ENCODE results near the gene C3orf49.
A peak's percentile ranks its signal among the peaks of the same experiment; 100 is the strongest.

Gene C3orf49

DNA sequence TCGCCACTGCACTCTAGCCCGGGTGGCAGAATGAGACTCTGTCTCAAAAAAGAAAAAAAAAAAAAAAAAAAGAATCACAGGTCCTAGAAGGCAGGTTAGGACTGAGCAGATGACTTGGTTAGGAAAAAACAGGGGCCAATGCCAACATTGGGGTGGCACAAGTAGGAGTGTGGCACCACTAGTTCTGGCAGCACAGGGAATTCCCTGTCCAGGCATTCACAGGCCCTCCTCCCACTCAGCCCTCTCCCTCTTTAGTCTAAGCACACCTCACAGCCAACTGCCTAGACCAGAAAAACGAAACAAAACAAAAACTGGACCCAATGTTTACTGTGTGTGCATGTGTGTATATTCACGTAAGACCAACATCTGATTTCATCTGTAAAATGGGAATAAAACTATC is 34.0 kb downstream of the C3orf49 start:
- no peak for DNase-seq

DNA sequence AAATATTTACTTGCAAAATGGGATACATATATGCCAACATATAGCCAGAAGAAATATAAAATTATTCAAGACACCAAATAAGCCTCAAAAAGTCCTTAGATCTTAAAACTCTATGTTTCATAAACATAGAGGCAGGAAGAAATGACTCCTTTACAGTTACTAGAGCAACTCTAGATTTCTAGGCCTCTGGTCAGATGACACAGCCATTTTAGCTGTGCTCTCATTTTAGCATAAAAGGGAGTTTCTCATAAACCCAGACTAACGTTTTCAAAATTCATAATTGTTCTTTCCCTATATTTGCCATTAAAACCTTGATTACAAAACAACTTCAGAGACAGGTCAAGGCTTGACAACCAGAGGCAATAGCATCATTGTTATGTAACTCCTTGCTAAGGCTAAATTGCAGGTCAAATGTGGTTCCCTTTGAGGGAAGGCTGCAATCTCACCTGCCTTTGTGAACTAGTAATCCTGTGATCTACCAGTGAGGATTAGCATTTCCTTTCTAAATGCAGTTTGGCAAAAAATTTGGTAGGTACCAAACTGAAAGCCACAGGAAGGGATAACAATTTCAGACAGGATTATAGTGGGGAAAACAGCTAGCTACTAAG is 36.3 kb downstream of the C3orf49 start:
- no peak for DNase-seq

DNA sequence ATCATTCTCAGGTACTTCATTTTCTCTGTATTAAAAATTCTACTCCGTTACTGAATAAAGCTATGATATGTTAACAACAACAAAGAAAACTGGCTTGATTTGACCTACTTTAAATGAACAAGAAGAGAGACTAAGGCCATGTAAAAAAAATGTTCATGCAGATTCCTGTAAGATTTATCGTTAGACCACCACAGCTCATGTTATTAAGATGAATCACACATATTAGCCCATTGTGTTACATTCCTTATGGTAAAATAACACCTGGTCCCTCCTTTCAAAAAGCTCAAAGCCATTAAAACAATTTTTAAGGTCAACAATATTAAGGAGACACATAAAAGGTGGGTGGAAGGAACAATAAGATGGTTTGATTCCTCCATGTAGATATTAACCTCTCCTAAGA is 38.2 kb downstream of the C3orf49 start:
- DNase-seq, result no peak

DNA sequence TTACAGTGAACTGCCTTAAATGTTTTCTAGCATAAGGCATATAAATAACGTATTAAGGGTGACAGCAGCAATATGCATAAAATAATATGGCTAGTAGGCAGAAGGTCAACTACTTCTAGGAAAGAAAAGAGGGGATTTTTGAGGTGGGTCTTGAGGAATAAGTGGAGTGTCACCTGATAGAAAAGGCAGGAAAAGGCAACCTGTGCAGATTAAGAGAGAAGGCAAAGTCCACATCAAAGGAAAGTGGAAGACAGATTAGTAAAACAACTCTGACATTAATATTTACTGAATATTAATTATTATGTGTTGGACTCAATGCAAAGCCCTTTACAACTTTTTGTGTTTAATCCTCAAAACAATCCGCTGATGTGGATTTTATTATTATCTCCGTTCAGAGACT is 41.7 kb downstream of the C3orf49 start:
- no peak for DNase-seq

DNA sequence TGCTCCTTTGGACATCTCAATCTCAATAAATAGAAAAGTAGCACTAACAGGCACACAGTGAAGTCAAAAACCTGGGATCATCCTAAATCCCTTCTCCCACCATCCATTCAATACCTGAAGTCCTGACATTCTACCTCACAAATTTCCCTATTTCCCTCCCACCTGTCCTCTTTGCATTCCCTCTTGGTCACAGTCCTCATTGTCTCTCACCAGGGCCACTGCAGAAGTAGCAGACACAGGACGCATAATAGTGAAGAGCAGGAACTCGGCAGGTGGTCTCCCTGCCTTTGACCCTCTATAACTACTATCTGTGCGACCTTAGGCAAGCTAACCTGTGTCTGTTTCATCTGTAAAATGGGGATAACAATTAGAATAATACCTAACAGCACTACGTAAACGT is 42.2 kb downstream of the C3orf49 start:
- no peak for DNase-seq

DNA sequence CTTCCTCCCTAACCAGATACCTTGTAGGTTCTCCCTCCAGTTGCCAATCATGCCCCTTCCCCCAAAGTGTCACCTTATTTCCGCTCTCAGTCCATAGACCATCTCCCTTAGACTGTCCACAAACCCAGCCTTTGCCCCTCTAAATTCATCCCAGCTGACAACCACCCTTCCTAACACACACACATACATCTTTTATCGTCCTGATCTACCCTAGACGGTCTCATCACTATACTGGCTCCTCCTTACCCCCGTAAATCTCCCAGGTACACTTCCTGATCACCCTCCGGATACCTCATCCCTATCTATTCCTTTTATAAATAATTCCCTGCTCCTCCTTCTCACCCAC is 43.7 kb downstream of the C3orf49 start:
- no peak for DNase-seq

DNA sequence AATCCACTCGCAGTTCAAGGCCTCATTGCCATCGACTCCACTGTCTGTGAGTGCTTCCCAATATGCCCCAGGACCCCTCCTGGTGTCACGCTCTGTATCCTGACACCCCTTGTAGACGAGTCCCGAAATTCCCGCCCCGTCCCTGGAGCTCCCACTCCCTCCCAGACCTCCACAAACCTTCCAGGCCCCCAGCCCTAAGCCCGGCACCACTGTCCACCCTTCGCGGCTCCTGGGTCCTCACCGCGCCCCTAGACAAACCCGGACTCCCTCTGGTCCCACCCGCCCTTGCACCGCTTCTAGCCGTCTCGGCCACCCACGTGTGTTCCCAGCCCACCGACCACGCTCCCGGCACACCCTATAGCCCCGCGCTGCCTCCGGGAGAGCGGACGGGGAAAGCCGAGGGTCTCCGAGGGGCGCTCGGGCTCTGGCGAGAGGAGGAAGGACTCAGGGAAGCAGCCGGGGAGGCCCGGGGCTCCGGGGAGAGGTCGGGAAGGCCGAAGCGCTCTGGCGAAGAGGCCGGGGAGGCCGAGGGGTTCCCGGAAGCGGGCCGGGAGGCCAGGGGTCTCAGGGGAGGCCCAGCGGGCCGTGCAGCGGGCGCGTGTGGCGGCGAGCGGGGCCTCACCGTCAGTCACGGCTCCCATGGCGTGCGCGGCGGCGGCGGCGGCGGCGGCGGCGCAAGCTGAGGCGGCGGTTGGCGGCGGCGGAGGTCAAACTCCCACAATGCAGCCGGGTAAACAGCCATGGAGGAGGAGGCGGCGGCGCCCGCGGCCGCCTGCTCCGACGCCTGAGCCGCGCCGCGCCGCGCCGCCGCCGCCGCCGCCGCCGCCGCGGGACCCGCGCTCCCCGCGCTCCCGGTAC is 44.3 kb downstream of the C3orf49 start, which contains the start of the genes ATXN7 and THOC7:
Gene ATXN7 (plus strand): TSS at position 718 of the 858 bp plus-strand sequence. CDS start 48,732 bp downstream, outside the sequence.
Gene THOC7 (minus strand): TSS at position 656 of the 858 bp plus-strand sequence. CDS start 15 bp downstream, at position 641.
- DNase-seq, result peak; percentile 77

DNA sequence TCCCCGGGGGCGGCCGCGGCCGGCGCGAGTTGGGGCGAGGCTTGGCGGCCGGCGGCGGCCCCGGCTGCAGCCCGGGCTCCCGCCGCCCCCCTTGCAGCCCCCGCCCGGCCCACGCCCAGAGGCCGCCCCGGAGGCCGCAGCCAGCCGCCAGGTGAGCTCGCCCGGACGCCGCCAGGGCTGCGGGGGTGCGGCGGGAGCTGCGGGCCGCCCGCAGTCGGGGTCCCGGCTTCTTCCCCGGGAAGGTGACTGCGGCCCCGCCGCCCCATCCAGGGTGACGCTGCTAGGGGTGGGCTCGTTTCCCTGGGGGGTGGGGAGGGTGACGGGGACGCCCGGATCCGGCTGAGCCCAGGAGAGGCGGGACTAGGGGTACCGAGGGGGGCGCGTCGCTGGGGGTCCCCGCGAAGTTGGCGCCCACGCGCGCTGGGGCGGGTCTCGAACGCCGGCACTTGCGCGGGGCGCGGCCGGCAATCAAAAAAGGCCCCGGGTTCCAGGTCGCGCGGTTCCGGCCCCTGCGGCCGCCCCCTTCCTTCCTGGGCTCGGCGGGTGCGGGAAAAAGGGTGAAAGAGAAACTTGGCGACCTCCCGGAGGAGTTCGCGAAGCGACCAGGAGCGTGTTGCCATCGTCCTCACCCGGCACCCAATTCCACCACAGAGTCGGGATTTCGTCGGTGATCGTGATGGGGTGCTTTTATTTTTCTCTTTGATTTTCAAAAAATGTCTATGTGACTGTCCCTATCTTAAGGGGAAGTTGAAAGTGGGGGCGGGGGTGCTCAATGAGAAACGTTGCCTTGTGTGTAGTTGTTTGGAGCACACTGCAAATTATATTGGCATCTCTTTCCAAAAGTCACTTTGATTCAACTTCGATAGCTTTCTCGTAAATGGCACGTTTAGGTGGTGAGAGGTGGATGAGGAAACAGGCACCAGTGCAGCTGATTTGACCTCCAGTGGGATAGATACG is 45.2 kb downstream of the C3orf49 start:
- peak; percentile 63 for DNase-seq

DNA sequence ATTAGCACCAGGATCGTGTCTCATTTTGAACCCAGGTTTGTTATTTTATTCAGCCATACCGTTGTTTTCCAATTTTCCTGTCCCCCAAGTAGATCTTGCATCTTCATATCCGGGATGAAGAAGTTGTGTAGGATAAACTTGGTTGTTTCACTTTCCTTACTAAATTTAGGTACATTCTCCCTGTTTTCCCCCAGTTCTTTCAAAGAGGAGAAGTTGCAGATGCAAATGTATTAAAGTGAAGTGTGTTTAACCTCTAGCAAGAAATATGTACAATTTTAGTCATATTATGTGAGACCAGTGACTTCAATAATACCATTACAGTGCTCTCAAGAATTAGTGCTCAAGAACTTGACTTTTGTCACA is 45.8 kb downstream of the C3orf49 start:
- DNase-seq, result no peak

DNA sequence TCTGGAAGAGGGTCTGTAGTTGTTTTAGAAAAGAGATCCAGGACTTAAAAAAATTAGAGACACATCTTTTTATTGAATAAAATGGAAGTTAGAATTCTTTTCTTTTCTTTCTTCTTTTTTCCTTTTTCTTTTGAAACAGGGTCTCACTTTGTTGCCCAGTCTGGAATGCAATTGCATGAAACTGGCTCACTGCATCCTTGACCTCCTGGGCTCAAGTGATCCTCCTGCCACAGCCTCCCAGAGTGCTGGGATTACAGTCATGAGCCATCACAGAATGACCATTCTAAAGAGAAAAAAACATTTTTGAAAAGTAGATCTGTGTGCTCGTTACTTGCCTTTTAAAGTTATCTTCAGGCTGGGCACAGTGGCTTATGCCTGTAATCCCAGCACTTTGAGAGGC is 48.1 kb downstream of the C3orf49 start:
- no peak for DNase-seq

DNA sequence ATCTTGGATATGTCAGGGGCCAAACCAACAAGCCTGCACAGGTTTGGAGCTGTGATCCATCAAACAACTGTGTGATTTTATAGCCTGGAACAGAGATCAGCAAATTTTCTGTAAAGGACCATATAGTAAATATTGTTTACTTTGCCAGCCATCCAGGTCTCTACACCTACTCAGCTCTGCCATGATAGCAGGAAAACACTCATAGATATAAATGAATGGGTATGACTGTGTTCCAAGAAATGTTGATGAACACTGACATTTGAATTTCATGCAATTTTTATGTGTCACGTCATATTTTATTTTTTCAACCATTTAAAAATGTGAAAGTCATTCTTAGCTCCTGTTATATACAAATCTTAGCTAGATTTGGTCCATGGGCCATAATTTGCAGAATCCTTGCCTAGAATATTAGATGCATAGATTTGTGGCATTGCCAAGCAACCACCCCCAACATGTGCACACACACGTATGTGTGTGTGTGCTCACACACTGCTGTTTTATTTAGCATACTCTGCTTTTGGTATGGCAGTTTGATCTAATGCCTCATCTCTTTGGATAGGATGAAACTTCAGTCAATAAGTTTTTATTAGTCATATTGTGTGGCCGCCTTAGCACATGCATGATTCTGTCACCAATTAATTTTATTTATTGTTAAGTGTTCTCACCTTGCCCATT is 51.0 kb downstream of the C3orf49 start:
- DNase-seq, result no peak

DNA sequence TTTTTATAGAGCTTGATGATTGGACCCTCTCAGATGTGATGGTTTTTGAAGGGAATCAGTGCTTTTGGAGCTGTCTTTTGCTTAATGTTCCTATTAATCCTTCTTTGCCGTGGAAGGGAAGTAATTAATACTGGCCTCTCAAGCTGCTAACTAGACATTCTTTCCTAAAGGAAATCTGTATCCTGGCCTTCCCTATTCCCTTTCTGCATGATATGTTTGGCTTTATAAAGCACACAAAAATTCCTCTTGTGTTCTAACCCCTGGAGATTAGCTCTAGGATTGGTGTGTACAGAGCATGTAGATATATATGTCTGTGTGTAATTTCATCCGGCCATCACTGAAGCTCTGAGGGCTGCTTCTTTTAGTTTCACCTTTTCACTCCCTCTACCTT is 51.5 kb downstream of the C3orf49 start:
- no peak for DNase-seq

DNA sequence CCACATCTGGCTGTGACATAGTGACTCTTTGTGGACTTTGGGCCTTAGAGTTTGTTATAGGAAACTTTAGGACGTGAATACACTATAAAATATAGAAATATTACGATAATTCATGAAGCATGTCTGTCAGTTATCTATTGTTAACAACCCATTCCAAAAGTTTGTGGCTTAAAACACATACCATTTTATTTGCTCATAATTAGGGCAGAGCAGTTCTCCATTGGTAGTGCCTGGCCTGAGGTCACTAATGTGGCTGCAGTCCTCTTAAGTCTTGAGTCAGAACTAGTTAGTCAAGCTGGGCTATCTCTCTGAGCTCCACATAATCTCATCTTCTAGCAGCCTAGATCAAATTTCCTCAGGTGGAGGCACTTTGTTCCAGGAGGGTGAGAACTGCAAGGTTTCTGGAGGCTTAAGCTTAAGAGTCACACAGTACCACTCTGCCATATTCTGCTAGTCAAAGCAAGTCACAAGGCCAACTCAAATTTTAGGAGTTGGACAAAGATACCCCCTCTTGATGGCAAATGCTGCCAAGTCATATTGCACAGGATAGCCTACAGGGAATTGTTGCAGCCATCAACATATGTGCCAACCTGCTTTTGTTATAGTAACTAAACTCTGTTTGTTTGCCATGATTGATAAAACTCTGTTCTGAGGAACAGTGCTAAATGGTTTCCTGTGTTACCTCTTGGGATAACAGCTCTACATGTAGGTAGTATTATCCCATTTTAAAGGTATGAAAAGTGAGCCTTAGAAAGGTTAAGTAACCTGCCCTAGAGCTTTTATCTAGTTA is 53.2 kb downstream of the C3orf49 start:
- no peak for DNase-seq

DNA sequence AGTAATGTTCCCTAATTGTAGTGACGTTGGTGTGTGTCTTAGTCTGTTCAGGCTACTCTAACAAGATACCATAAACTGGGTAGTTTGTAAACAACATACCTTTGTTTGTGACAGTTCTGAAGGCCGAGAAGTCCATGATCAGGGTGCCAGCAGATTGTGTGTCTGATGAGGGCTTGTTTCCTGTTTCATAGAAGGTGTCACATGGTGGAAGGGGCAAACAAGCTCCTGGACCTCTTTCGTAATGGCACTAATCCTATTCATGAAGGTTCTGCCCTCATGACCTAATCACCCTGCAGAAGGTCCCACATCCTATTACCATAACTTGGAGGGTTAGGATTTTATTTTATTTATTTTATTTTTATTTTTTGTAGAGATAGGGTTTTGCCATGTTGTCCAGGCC is 55.7 kb downstream of the C3orf49 start:
- DNase-seq, result no peak

DNA sequence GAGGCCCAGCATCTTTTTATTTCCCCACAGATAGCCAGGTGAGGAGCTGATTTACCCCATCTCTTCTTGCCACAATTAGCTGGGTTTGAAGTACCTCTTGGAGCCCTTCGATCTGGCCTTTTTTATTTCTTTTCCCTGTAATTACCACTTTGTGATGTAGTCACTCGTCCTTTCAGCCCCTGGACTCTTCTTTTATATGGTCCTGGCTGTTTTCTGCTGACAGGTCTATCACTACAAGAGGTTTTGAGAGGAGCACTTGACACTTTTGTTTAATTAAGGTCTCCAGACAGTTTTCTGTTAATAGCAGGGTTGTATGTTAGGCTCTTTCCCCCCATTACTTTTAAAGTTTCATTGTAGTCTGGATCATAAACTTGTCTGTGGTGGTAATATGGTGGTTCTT is 56.4 kb downstream of the C3orf49 start:
- DNase-seq, result no peak

DNA sequence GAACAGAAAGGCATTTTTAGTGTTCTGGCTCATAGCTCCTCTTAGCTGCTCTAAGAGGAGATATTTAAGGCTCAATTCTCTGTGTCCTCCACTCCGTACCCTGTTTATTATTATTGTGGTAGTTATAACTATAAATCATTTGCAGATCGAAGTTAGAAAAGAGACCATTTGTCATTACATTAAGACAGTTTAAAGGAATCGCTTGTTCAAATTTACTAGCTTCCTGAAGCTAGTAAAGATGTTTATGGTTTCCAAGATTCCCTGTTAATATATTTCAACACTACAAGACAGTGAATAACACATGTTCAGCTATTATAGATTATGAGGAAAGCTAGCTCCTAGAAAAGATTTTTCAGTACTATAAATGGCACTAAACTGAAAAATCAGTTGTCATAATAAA is 57.2 kb downstream of the C3orf49 start:
- DNase-seq, result no peak

DNA sequence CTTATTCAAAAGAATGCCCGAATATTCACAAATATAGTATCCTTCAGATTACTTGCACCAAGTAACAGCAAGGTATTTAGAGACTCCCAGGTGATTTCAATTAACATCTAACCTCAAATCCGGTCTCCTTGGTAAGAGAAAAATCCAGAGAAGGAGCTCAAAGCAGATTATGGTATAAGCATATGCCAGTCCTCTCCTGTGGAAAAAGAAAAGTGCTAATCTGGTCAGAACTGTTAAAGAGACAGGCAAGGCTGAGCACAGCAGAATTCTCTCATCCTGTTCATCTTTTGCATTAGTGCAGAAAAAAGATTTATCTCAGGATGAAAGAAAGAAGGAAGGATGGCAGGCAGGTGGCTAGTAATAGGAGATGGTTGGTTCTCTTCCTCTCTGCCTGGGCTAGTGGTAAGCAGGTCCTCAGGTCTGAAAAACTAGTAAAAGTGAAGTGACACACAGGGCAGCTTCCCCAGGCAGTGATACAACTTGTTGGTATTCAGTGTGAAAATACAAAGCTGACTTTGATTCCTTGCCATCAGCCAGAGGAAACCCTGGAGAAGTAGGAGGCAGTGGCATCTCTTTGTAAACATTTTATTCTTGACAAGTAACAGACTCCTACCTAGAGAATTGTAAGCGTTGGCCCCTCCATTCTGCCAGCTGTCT is 58.8 kb downstream of the C3orf49 start:
- DNase-seq, result no peak

DNA sequence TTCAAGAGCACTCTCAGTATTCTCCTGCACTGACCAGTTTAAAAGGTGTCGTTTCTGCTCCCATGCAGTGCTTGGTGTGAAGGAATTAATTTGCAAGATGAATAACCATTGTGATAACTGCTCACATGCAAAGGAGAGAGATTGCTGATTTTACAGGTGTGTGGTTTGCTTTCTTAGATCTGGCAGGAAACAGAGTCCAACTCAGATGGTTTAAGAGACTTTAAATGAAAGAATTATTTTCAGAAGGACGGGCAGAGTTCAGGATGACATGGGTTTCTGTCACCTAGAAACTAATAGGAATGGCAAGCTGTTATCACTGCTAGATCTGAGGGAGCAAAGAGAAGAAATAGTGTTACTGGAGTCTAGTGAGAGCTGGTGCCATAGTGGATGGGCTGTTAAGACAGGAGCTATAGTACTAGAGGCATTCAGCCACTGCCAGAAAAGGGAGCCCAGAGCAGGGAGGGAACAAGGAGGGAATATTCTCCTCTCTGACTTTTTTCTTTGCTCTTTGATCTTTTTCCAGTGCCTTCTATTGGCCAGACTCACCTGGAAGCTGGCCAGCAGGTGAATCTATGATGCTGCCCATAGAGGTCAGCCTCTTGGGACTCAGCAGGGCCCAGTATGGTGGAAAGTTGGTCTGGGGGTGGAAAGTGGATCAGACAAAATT is 59.4 kb downstream of the C3orf49 start:
- no peak for DNase-seq

DNA sequence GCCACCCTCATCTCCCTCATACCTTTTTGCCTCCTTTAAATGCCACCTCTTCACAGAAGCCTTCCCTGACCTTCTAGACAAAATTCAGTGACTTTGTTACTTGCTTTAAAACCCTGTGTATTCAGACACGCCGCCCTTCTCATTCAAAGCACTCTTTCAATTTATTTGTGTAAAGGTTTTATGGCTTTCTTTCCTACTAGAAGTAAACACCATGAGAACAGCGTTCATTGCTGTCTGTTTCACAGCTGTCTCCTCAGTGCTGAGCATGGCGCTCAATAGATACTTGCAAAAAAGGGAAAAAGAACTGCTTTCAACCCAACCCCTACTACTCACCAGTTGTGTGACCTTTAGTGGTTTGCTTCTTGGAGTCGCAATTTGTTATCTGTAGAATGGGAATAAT is 61.6 kb downstream of the C3orf49 start:
- no peak for DNase-seq

DNA sequence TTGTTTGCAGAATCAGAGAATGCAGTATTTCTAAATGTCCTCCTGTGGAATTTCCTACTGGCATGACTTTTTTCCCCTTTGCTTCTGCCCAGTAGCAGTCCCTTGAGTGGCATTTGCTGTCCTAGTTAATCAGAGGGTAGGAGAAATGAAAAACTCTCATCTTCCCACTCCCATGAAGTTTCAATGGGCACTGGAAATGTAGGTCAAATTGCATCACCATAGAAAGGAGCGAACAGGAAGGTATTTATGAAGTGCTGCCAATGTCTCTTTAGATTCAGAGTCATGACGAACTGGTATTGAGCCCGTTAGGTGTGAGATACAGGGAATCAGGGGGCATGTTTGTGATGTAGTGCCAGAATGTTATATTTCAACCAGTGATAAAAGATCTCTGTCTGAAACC is 67.8 kb downstream of the C3orf49 start:
- DNase-seq, result no peak

DNA sequence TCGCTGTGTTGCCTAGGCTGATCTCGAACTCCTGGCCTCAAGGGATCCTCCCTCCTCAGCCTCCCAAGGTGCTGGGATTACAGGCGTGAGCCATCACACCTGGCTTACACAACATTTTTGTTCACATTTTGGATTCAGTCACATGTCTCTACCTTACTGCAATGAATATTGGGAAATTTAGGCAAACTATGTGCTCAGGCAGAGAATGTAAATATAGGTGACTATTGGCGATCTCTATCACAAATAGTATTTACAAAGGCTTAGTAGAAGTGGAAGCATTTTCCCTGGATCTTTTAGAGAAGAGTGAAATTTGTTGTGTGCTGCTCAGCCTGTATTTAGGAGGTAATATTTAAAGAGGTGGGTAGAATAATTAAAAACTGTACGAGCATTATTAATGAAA is 72.4 kb downstream of the C3orf49 start:
- DNase-seq, result no peak

Data from femur (tissue), 1 donor.